A549 (cell line): ENCODE results near the gene TRIOBP. TPM values are rescaled to one million over a fixed set of nuclear protein-coding genes. Genes with fewer than 3 reads are reported as not detected.

ENCODE experiments used
- ATAC-seq, 2 experiments: fragments of 200-7000 bp in 1 of 2; fragments of >200 bp in 1 of 2; cut with Nextera tagmentation in 1 of 2; cut with Tn5 transposase in 1 of 2; 3 replicates each; pipeline versions ENCODE4 v1.8.0 to v1.9.1; 2018 to 2020; ENCODE audit warnings: mild to moderate bottlenecking in 1 of 2, moderate library complexity in 1 of 2
- CTCF ChIA-PET: fragments of 300-600 bp; sonication (Branson Sonifier 250); formaldehyde crosslinking; extraction: SDS; loops from one replicate; lab custom pipeline; 2021; ENCODE audit warnings: antibody characterized with exemption, inconsistent platforms; lab: Yijun Ruan, JAX
- POLR2A ChIA-PET: fragments of 350-600 bp; formaldehyde crosslinking; extraction: SDS; loops from one replicate; lab custom pipeline; 2021; ENCODE audit warnings: antibody characterized with exemption, inconsistent platforms; lab: Yijun Ruan, JAX
- DNase-seq, 2 experiments: peaks; one replicate each; pipeline versions ENCODE4 v3.0.0 to v3.0.0-alpha.2; 2011 to 2016; ENCODE audit warnings: low read depth in 1 of 2, low spot score in 1 of 2
- FAIRE-seq: peaks from 2 replicates; lab custom pipeline; 2011; peaks lifted over from hg19 to GRCh38; lab: Jason Lieb, UNC
- H3K27ac ChIP-seq, 2 experiments: fragments of >200 bp; sonication (Bioruptor Twin); formaldehyde crosslinking; 3 replicates each; pipeline ENCODE4 v1.5.1; 2016 to 2017
- H3K4me1 ChIP-seq: fragments of >200 bp; sonication (Bioruptor Twin); formaldehyde crosslinking; 3 replicates; pipeline ENCODE4 v1.6.1; 2016
- H3K4me2 ChIP-seq: fragments of >200 bp; sonication (Bioruptor Twin); formaldehyde crosslinking; 3 replicates; pipeline ENCODE4 v1.6.1; 2016
- H3K4me3 ChIP-seq: fragments of >200 bp; sonication (Bioruptor Twin); formaldehyde crosslinking; 3 replicates; pipeline ENCODE4 v1.5.1; 2016
- H3K9me3 ChIP-seq: fragments of >200 bp; sonication (Bioruptor Twin); formaldehyde crosslinking; 3 replicates; pipeline ENCODE4 v1.6.1; 2016
- ATOH8 ChIP-seq: fragments of 250-450 bp; sonication (Bioruptor Pico); IDR thresholded peaks from 2 replicates; pipeline ENCODE4 v1.5.0; 2020; ENCODE audit warnings: low read depth, mild to moderate bottlenecking, moderate library complexity
- CBX8 ChIP-seq: fragments of 200-600 bp; sonication (generic); IDR thresholded peaks from 2 replicates; pipeline ENCODE4 v1.6.1; 2016
- EP300 ChIP-seq, 2 experiments: fragments of >200 bp; sonication (Bioruptor Twin); formaldehyde crosslinking; IDR thresholded peaks; 2 replicates in 1 of 2; 3 replicates in 1 of 2; pipeline ENCODE4 v1.6.1; 2016 to 2017
- FOSB ChIP-seq: fragments of 250-450 bp; sonication (Bioruptor Pico); IDR thresholded peaks from 2 replicates; pipeline ENCODE4 v1.5.0; 2020; ENCODE audit warnings: mild to moderate bottlenecking, moderate library complexity
- FOSL2 ChIP-seq, 2 experiments: fragments of 450-650 bp in 1 of 2; fragments of >200 bp in 1 of 2; sonication (Bioruptor Twin) in 1 of 2; formaldehyde crosslinking; IDR thresholded peaks; 2 replicates each; pipeline versions ENCODE4 v1.5.0 to v1.6.1; 2016 to 2020; ENCODE audit warnings: mild to moderate bottlenecking in 1 of 2, moderate library complexity in 1 of 2
- FOXS1 ChIP-seq: fragments of 250-450 bp; sonication (Bioruptor Pico); IDR thresholded peaks from 2 replicates; pipeline ENCODE4 v1.5.0; 2020; ENCODE audit warnings: mild to moderate bottlenecking, moderate library complexity
- GATA3 ChIP-seq: IDR thresholded peaks from 2 replicates; pipeline ENCODE4 v1.6.1; 2012; ENCODE audit warnings: borderline replicate concordance
- HDAC2 ChIP-seq: fragments of 200-600 bp; sonication (generic); IDR thresholded peaks from 2 replicates; pipeline ENCODE4 v1.6.1; 2016
- HOXB5 ChIP-seq: fragments of 250-450 bp; sonication (Bioruptor Pico); IDR thresholded peaks from 2 replicates; pipeline ENCODE4 v1.5.0; 2020; ENCODE audit warnings: mild to moderate bottlenecking, moderate library complexity
- KDM1A ChIP-seq: fragments of 200-600 bp; sonication (generic); IDR thresholded peaks from 2 replicates; pipeline ENCODE4 v1.6.1; 2016; ENCODE audit warnings: low read depth, mild to moderate bottlenecking
- MAFK ChIP-seq: fragments of 450-650 bp; IDR thresholded peaks from 2 replicates; pipeline ENCODE4 v1.6.1; 2014; ENCODE audit not compliant: partially characterized antibody
- MAZ ChIP-seq: fragments of 150-350 bp; IDR thresholded peaks from 2 replicates; pipeline ENCODE4 v1.6.1; 2014; ENCODE audit warnings: antibody characterized with exemption, low read depth, low read length, borderline replicate concordance
- NFE2L2 ChIP-seq: fragments of 150-350 bp; conservative IDR thresholded peaks from 2 replicates; pipeline ENCODE4 v1.6.1; 2014; ENCODE audit warnings: low read length
- PHF8 ChIP-seq: fragments of 200-600 bp; sonication (generic); IDR thresholded peaks from 2 replicates; pipeline ENCODE4 v1.6.1; 2016; ENCODE audit warnings: low read depth, mild to moderate bottlenecking, antibody characterized with exemption, moderate library complexity, borderline replicate concordance
- POLR2A ChIP-seq: IDR thresholded peaks from 2 replicates; pipeline ENCODE4 v1.6.1; 2012; ENCODE audit warnings: mild to moderate bottlenecking, low read length
- POLR2AphosphoS2 ChIP-seq: conservative IDR thresholded peaks from 2 replicates; pipeline ENCODE4 v1.6.1; 2012; ENCODE audit warnings: low read length, improper control_type of control experiment, inconsistent platforms
- RAD21 ChIP-seq, 2 experiments: fragments of >200 bp in 1 of 2; sonication (Bioruptor Twin) in 1 of 2; formaldehyde crosslinking in 1 of 2; IDR thresholded peaks in 1 of 2; conservative IDR thresholded peaks in 1 of 2; 2 replicates in 1 of 2; 3 replicates in 1 of 2; pipeline ENCODE4 v1.6.1; 2012 to 2018; ENCODE audit warnings: inconsistent platforms in 1 of 2
- SREBF2 ChIP-seq: fragments of 450-650 bp; IDR thresholded peaks from 2 replicates; pipeline ENCODE4 v1.6.1; 2014; ENCODE audit warnings: mild to moderate bottlenecking, moderate library complexity
- TP53 ChIP-seq: fragments of 250-450 bp; sonication (Bioruptor Pico); IDR thresholded peaks from 2 replicates; pipeline ENCODE4 v1.5.0; 2021; ENCODE audit warnings: mild to moderate bottlenecking, moderate library complexity
- ZC3H11A ChIP-seq: fragments of 450-650 bp; IDR thresholded peaks from 2 replicates; pipeline ENCODE4 v1.6.1; 2014; ENCODE audit warnings: antibody characterized with exemption, mild to moderate bottlenecking
- WGBS: methylation state at CpG from one replicate; pipeline ENCODE4 v1.1.6; 2017; ENCODE audit errors: missing lambda C conversion rate; 5-methylcytosine and 5-hydroxymethylcytosine counted together
- polyA plus RNA-seq, 4 experiments: library from polyadenylated mRNA; depleted of rRNA in 3 of 4; stranded (reverse); fragments of >200 nt; fragmentation: RNase III in 1 of 4; extraction: RNeasy Plus Mini Kit Qiagen cat#74134 plus additional on column Dnase treatment in 1 of 4; gene quantifications; 2 replicates in 3 of 4; 3 replicates in 1 of 4; pipeline ENCODE4 v1.2.3, GENCODE V29; 2011 to 2017
- TF ChIP-seq, protein P1 (sequence below): fragments of 150-350 bp; IDR thresholded peaks from 2 replicates; pipeline ENCODE4 v1.6.1; 2014; ENCODE audit warnings: low read depth, mild to moderate bottlenecking, low read length
- TF ChIP-seq, protein P2 (sequence below): IDR thresholded peaks from 2 replicates; pipeline ENCODE4 v1.6.1; 2012
- TF ChIP-seq, protein P3 (sequence below): fragments of >200 bp; sonication (Bioruptor Twin); formaldehyde crosslinking; IDR thresholded peaks from 3 replicates; pipeline ENCODE4 v1.5.1; 2016
- TF ChIP-seq, protein P4 (sequence below): fragments of 450-650 bp; IDR thresholded peaks from 2 replicates; pipeline ENCODE4 v1.6.1; 2014; ENCODE audit warnings: antibody characterized with exemption
- TF ChIP-seq, protein P5 (sequence below): IDR thresholded peaks from 2 replicates; pipeline ENCODE4 v1.6.1; 2012

TRIOBP gene
- polyA plus RNA-seq, 2 of the 4 experiments (the other 2 are of a cell fraction) = 15.7 to 26.0 TPM

DNA sequence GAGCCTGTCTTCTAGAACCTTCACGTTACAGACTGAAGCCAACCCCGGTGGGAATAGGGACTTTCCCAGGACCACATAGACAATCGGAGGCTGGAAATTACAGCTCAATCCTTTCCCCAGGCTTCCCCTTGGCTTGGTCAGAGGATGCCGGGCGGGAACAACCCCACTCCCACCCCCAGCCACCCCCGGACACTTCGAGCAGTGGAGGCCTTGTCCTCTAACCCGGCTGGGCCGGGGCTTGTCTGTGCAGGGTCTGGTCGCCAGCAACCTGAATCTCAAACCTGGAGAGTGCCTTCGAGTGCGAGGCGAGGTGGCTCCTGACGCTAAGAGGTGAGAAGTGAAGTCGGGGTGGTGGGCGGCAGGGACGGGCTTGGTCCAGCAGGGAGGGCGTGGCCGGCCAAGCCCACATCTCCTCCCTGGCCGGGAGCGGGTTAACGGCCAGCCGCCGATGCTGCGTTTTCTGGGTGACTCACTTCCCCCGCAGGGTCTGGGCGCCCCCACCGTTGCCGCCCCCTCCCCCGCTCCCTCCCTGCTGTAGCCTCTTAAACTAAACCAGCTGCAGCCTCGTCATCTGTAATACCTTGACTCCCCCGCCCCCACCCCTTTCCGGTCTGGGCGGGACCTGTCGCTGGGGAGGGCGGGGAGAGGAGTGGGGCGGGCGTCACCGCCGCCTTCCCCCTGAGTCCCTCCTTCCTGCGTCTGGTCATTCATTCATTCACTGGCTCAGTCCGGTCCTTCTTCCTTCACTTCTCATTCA lies 19.9 kb upstream of the TRIOBP start (continued):
- TF ChIP-seq, protein P1, sequence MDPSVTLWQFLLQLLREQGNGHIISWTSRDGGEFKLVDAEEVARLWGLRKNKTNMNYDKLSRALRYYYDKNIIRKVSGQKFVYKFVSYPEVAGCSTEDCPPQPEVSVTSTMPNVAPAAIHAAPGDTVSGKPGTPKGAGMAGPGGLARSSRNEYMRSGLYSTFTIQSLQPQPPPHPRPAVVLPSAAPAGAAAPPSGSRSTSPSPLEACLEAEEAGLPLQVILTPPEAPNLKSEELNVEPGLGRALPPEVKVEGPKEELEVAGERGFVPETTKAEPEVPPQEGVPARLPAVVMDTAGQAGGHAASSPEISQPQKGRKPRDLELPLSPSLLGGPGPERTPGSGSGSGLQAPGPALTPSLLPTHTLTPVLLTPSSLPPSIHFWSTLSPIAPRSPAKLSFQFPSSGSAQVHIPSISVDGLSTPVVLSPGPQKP = no peak
- no peak for TF ChIP-seq ATOH8

DNA sequence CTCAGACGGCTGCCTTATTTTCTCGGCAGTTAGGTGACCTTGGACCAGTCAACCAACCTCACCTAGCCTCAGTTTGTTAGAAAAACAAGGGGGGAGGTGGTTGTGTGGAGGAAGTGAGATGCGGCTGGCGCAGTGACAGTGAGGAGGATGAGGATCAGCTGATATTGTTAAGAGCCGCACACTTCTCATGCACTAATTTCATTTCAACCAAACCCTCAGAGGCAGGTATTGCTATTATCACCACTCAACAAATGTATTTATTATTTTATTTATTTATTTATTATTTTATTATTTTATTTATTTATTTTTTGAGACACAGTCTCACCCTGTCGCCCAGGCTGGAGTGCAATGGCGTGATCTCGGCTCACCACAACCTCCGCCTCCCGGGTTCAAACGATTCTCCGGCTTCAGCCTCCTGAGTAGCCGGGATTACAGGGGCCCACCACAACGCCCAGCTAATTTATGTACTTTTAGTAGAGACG lies 19.3 kb upstream of the TRIOBP start:
- ATAC-seq = no peak
- CTCF ChIA-PET = interaction anchor here (2.0 to 15.2 kb wide), 2 partner anchors 8 to 34 kb away, joined by 5 to 152 read pairs; partner anchors contain the start of gene NOL12
- Histone ChIP-seq H3K4me2 (peak overlapping the region; percentile 100), H3K4me3 (peak overlapping the region; percentile 64)
- WGBS = 70% methylated on average over 15 of the region's 15 CpGs
- no peak for TF ChIP-seq NFE2L2
- TF ChIP-seq SREBF2 = no peak
- no peak for TF ChIP-seq HDAC2
- TF ChIP-seq HOXB5 (CRISPR knock-in tag) = no peak
- no peak for TF ChIP-seq KDM1A
- TF ChIP-seq RAD21 (conservative IDR thresholded peaks at IDR 0.05 in 1 of 2, IDR thresholded peaks at IDR 0.05 in 1 of 2) = no peak
- TF ChIP-seq POLR2A = no peak
- TF ChIP-seq FOXS1 = no peak
- no peak for TF ChIP-seq MAZ
- no peak for TF ChIP-seq POLR2AphosphoS2
- TF ChIP-seq GATA3 = no peak
- no peak for TF ChIP-seq ZC3H11A
- TF ChIP-seq EP300 (IDR thresholded peaks at IDR 0.05) = no peak
- TF ChIP-seq, all 56 proteins: peak for 0
- Histone ChIP-seq H3K4me1 (peaks cover 33% of the 10 kb centered on the region), H3K27ac (peak overlapping the region; percentile 93 to 97), H3K9me3 (no peaks in the 10 kb centered on the region)
- DNase-seq (no peak), FAIRE-seq (no peak)
- POLR2A ChIA-PET = interaction anchor here (0.6 kb wide), 1 partner anchor 8 kb away, joined by 4 read pairs; no protein-coding TSS in a partner anchor

DNA sequence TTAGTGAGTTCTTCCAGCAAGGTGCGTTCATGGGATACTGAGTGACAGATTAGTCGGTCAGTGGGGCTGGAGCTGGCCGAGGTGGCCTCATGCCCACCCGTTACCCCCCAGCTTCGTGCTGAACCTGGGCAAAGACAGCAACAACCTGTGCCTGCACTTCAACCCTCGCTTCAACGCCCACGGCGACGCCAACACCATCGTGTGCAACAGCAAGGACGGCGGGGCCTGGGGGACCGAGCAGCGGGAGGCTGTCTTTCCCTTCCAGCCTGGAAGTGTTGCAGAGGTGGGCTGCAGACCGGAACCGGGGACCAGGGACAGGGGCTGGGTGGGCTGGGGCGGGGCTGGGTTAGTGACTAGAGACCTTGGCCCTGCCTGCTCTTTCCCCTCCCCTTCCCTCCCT lies 18.5 kb upstream of the TRIOBP start:
- 82% methylated on average over 18 of the region's 18 CpGs for WGBS
- Histone ChIP-seq H3K27ac (peak overlapping the region in 1 of 2 experiments; percentile 97; a peak in 2 of 6 replicates), H3K4me3 (no peak overlapping the region), H3K4me1 (peaks cover 33% of the 10 kb centered on the region), H3K9me3 (no peaks in the 10 kb centered on the region), H3K4me2 (no peak overlapping the region; the same call in 2 of the 3 replicates)
- CTCF ChIA-PET = interaction anchor here (15.2 kb wide), 1 partner anchor 35 kb away, joined by 152 read pairs; no protein-coding TSS in a partner anchor
- no peak for ATAC-seq
- FAIRE-seq = no peak
- TF ChIP-seq, protein P2, sequence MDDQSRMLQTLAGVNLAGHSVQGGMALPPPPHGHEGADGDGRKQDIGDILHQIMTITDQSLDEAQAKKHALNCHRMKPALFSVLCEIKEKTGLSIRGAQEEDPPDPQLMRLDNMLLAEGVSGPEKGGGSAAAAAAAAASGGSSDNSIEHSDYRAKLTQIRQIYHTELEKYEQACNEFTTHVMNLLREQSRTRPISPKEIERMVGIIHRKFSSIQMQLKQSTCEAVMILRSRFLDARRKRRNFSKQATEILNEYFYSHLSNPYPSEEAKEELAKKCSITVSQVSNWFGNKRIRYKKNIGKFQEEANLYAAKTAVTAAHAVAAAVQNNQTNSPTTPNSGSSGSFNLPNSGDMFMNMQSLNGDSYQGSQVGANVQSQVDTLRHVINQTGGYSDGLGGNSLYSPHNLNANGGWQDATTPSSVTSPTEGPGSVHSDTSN = no peak
- TF ChIP-seq ZC3H11A = no peak
- no peak for TF ChIP-seq CBX8
- TF ChIP-seq FOSB (CRISPR knock-in tag) = no peak
- TF ChIP-seq NFE2L2 = no peak
- POLR2A ChIA-PET = no interaction called here
- DNase-seq = no peak

- no peak overlapping the region for H3K4me3 ChIP-seq
- no peak overlapping the region for H3K4me2 ChIP-seq
- no peak overlapping the region for H3K27ac ChIP-seq
- no peaks in the 10 kb centered on the region for H3K9me3 ChIP-seq
- FAIRE-seq = no peak
- no peak for DNase-seq
- peaks cover 31% of the 10 kb centered on the region for H3K4me1 ChIP-seq
- CTCF ChIA-PET = interaction anchor here (0.9 to 15.2 kb wide), 2 partner anchors 36 to 155 kb away, joined by 3 to 152 read pairs; no protein-coding TSS in a partner anchor
- POLR2A ChIA-PET = no interaction called here
- 92% methylated on average over 8 of the region's 8 CpGs for WGBS
- ATAC-seq = no peak
- TF ChIP-seq MAZ (no peak), KDM1A (no peak), GATA3 (no peak), TP53 (CRISPR knock-in tag) (no peak), FOSL2 (IDR thresholded peaks at IDR 0.05) (no peak), FOSL2 (CRISPR knock-in tag; IDR thresholded peaks at IDR 0.05) (no peak), PHF8 (no peak), MAFK (no peak), RAD21 (conservative IDR thresholded peaks at IDR 0.05 in 1 of 2, IDR thresholded peaks at IDR 0.05 in 1 of 2) (no peak), CBX8 (no peak)
- TF ChIP-seq, protein P3, sequence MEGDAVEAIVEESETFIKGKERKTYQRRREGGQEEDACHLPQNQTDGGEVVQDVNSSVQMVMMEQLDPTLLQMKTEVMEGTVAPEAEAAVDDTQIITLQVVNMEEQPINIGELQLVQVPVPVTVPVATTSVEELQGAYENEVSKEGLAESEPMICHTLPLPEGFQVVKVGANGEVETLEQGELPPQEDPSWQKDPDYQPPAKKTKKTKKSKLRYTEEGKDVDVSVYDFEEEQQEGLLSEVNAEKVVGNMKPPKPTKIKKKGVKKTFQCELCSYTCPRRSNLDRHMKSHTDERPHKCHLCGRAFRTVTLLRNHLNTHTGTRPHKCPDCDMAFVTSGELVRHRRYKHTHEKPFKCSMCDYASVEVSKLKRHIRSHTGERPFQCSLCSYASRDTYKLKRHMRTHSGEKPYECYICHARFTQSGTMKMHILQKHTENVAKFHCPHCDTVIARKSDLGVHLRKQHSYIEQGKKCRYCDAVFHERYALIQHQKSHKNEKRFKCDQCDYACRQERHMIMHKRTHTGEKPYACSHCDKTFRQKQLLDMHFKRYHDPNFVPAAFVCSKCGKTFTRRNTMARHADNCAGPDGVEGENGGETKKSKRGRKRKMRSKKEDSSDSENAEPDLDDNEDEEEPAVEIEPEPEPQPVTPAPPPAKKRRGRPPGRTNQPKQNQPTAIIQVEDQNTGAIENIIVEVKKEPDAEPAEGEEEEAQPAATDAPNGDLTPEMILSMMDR = no peak
- TF ChIP-seq, protein P4, sequence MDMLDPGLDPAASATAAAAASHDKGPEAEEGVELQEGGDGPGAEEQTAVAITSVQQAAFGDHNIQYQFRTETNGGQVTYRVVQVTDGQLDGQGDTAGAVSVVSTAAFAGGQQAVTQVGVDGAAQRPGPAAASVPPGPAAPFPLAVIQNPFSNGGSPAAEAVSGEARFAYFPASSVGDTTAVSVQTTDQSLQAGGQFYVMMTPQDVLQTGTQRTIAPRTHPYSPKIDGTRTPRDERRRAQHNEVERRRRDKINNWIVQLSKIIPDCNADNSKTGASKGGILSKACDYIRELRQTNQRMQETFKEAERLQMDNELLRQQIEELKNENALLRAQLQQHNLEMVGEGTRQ = no peak
- TF ChIP-seq, protein P5, sequence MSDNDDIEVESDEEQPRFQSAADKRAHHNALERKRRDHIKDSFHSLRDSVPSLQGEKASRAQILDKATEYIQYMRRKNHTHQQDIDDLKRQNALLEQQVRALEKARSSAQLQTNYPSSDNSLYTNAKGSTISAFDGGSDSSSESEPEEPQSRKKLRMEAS = no peak
Measured at GRCh38 chr22:37679670-37680069, 17.2 kb upstream of the TRIOBP start.
